Ishikawa (cell line): ENCODE results near the gene AGER.

ENCODE experiments used
- CEBPB ChIP-seq: IDR thresholded peaks from 2 replicates; pipeline ENCODE4 v1.6.1; 2012
- CREB1 ChIP-seq: IDR thresholded peaks from 2 replicates; pipeline ENCODE4 v1.6.1; 2012; ENCODE audit warnings: low read depth
- EGR1 ChIP-seq: IDR thresholded peaks from 2 replicates; pipeline ENCODE4 v1.6.1; 2012
- EP300 ChIP-seq: IDR thresholded peaks from 2 replicates; pipeline ENCODE4 v1.6.1; 2012; ENCODE audit warnings: borderline replicate concordance
- FOXM1 ChIP-seq: IDR thresholded peaks from 2 replicates; pipeline ENCODE4 v1.6.1; 2012; ENCODE audit warnings: low read depth, borderline replicate concordance
- NFIC ChIP-seq: IDR thresholded peaks from 2 replicates; pipeline ENCODE4 v1.6.1; 2012
- RAD21 ChIP-seq: IDR thresholded peaks from 2 replicates; pipeline ENCODE4 v1.6.1; 2012; ENCODE audit warnings: low read depth
- TAF1 ChIP-seq: IDR thresholded peaks from 2 replicates; pipeline ENCODE4 v1.6.1; 2012; ENCODE audit warnings: low read depth, mild to moderate bottlenecking
- TCF12 ChIP-seq: IDR thresholded peaks from 2 replicates; pipeline ENCODE4 v1.6.1; 2012; ENCODE audit warnings: low read depth
- TEAD4 ChIP-seq: IDR thresholded peaks from 2 replicates; pipeline ENCODE4 v1.6.1; 2012
- YY1 ChIP-seq: IDR thresholded peaks from 2 replicates; pipeline ENCODE4 v1.6.1; 2012; ENCODE audit warnings: low read depth
- ZBTB7A ChIP-seq: IDR thresholded peaks from 2 replicates; pipeline ENCODE4 v1.6.1; 2012; ENCODE audit warnings: low read depth
- TF ChIP-seq, protein P1 (sequence below): IDR thresholded peaks from 2 replicates; pipeline ENCODE4 v1.6.1; 2012
- TF ChIP-seq, protein P2 (sequence below): IDR thresholded peaks from 2 replicates; pipeline ENCODE4 v1.6.1; 2012
- TF ChIP-seq, protein P3 (sequence below): IDR thresholded peaks from 2 replicates; pipeline ENCODE4 v1.6.1; 2012; ENCODE audit warnings: low read depth, mild to moderate bottlenecking

The AGER gene

DNA sequence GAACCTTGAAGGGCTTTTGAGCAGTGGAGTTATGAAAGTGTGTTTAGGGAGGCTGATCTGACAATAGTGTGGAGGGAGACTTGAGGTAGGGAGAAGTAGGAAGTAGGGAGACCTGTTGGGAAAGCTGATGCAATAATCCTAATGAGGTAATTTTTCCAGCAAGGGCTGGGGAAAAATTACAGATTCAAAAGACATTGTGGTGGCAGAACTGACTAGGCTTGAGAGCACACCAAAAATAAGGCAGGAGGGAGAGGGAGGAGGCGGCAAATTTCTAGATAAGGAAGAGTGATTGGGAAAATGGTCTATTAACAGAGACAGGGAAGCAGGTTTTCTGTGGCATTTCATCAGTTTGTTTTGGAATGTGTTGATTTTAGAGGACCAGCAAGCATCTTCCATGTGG is 37.8 kb downstream of the AGER start:
- TF ChIP-seq ZBTB7A, result no peak
- TF ChIP-seq FOXM1, result no peak
- TF ChIP-seq TCF12, result no peak
- TF ChIP-seq, protein P1, sequence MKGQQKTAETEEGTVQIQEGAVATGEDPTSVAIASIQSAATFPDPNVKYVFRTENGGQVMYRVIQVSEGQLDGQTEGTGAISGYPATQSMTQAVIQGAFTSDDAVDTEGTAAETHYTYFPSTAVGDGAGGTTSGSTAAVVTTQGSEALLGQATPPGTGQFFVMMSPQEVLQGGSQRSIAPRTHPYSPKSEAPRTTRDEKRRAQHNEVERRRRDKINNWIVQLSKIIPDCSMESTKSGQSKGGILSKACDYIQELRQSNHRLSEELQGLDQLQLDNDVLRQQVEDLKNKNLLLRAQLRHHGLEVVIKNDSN, result no peak
- TF ChIP-seq EGR1, result no peak
- no peak for TF ChIP-seq CEBPB
- TF ChIP-seq NFIC, result no peak
- TF ChIP-seq EP300, result no peak
- TF ChIP-seq RAD21, result no peak
- TF ChIP-seq, protein P2, sequence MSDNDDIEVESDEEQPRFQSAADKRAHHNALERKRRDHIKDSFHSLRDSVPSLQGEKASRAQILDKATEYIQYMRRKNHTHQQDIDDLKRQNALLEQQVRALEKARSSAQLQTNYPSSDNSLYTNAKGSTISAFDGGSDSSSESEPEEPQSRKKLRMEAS, result no peak
- no peak for TF ChIP-seq TAF1
- TF ChIP-seq, protein P3, sequence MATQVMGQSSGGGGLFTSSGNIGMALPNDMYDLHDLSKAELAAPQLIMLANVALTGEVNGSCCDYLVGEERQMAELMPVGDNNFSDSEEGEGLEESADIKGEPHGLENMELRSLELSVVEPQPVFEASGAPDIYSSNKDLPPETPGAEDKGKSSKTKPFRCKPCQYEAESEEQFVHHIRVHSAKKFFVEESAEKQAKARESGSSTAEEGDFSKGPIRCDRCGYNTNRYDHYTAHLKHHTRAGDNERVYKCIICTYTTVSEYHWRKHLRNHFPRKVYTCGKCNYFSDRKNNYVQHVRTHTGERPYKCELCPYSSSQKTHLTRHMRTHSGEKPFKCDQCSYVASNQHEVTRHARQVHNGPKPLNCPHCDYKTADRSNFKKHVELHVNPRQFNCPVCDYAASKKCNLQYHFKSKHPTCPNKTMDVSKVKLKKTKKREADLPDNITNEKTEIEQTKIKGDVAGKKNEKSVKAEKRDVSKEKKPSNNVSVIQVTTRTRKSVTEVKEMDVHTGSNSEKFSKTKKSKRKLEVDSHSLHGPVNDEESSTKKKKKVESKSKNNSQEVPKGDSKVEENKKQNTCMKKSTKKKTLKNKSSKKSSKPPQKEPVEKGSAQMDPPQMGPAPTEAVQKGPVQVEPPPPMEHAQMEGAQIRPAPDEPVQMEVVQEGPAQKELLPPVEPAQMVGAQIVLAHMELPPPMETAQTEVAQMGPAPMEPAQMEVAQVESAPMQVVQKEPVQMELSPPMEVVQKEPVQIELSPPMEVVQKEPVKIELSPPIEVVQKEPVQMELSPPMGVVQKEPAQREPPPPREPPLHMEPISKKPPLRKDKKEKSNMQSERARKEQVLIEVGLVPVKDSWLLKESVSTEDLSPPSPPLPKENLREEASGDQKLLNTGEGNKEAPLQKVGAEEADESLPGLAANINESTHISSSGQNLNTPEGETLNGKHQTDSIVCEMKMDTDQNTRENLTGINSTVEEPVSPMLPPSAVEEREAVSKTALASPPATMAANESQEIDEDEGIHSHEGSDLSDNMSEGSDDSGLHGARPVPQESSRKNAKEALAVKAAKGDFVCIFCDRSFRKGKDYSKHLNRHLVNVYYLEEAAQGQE, result no peak
- TF ChIP-seq CREB1, result no peak

DNA sequence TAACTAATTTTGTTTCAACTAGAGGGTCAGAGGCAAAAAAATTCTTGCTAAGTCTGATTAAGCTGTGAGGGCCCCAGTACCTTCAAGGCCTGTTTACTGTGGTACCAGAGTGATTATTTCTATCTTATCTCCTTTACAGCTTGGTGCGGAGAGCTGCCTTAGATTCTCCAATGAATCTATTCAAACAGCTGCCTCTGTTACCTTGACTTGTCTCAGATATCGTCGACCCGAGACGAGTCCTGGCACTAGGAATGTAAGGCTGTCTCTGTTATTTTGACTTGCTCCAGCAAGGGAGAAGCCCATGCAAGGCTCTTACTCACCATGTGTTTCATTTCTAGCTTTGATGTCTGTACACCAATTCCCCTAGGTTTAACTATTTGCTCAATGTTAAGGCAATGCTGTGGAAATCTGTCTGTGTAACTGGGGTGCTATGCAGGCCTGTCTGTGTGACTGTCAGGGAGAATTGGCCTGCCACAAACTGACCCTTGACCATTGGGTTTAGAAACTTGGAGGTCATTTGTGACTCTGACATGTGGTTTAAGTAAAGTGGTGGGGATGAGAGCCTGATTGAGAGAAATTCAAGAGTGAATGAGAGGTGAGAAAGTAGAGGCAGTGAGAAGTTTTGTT is 43.5 kb downstream of the AGER start:
- TF ChIP-seq YY1 (no peak), ZBTB7A (no peak)

DNA sequence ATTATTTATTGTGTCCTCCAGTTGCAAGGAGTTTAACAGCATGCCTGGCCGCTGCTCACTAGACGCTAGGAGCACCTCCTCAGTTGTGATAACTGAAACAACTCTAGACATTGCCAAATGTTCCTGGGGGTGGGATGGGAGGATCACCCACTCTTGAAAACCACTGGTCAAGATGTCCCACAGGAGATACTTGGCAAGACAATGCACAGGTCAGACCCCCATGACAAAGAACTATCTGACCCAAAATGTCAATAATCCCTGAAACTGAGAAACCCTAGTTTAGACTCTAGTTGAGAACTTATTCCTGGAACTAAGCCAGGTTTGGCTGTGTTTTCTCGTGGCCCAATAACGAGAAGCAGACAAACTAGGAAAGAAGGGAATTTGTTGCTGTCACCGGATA is 44.5 kb downstream of the AGER start:
- TF ChIP-seq TEAD4, result no peak
- TF ChIP-seq CEBPB, result no peak
- no peak for TF ChIP-seq ZBTB7A
- TF ChIP-seq, protein P2, result no peak
- no peak for TF ChIP-seq FOXM1
- no peak for TF ChIP-seq EP300
- TF ChIP-seq RAD21, result no peak
- TF ChIP-seq, protein P1, result no peak
- TF ChIP-seq TAF1, result no peak
- no peak for TF ChIP-seq NFIC
- TF ChIP-seq EGR1, result no peak
- no peak for TF ChIP-seq CREB1
- no peak for TF ChIP-seq TCF12
- TF ChIP-seq, protein P3, result no peak
- TF ChIP-seq YY1, result no peak

DNA sequence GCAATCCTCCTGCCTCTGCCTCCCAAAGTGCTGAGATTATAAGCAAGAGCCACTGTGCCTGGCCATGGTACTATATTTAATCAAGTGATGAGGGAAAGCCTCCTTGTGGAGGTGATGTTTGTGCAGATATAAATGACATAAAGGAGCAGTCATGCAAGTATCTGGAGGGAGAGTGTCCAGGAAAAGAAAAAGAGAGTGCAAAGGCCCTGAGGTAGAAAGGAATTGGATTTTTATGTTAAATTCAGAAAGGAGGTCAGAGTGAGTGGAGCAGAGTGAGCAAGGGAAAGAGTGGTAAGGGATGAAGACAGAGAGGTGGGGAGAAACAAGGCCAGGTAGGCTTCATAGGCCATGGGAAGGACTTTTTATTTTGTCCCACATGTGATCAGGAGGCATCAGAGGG is 46.6 kb downstream of the AGER start:
- TF ChIP-seq, protein P1, result no peak
- TF ChIP-seq CREB1 (no peak), EGR1 (no peak), NFIC (no peak), TAF1 (no peak), EP300 (no peak), RAD21 (no peak), YY1 (no peak), ZBTB7A (no peak), TCF12 (no peak), FOXM1 (no peak), CEBPB (no peak), TEAD4 (no peak)
- TF ChIP-seq, protein P3, result no peak
- TF ChIP-seq, protein P2, result no peak
